Lower leg skin (tissue), 4 donors: Measurements from ENCODE around the gene EFEMP1. TPM values are rescaled to one million over a fixed set of nuclear protein-coding genes. Genes with fewer than 3 reads are reported as not detected.

Experiments
- DNase-seq, 2 donors: peaks; one replicate each; pipeline ENCODE4 v3.0.0-alpha.2; 2019; ENCODE audit warnings: low spot score in 2 of 2
- H3K4me3 ChIP-seq: fragments of 200-600 bp; sonication (generic); 2 replicates; pipeline ENCODE4 v1.5.1; 2017; ENCODE audit warnings: mild to moderate bottlenecking, low read depth; ENCODE audit not compliant: poor library complexity, severe bottlenecking
- POLR2A ChIP-seq, 2 donors: fragments of 450-650 bp; IDR thresholded peaks; one replicate each; pipeline ENCODE4 v1.6.1; 2016 to 2017; ENCODE audit warnings: antibody characterized with exemption in 2 of 2, mild to moderate bottlenecking in 1 of 2, moderate library complexity in 1 of 2
- whole genome bisulfite sequencing, 2 donors: methylation state at CpG; one replicate each; pipeline ENCODE4 v1.1.5; 2018; 5-methylcytosine and 5-hydroxymethylcytosine counted together
- intact Hi-C: fragments of 100-400 bp; cut with DNase I; formaldehyde crosslinking; loops from one replicate; pipeline ENCODE4 v1.15.0; 2023; ENCODE audit warnings: low total_unique reads
- total RNA-seq, 4 donors: library from RNA; depleted of rRNA; stranded (reverse); fragments of >200 nt; gene quantifications; one replicate each; pipeline ENCODE4 v1.1.0, GENCODE V29; 2016
- TF ChIP-seq, protein P1 (sequence below), 3 donors: fragments of 450-650 bp; IDR thresholded peaks; one replicate each; pipeline ENCODE4 v1.5.1; 2016; ENCODE audit warnings: antibody characterized with exemption in 3 of 3, mild to moderate bottlenecking in 3 of 3, moderate library complexity in 2 of 3

The EFEMP1 gene
- total RNA-seq, 4 donors from 2014 or later: 86.2 to 113 (median 98.9) TPM

DNA sequence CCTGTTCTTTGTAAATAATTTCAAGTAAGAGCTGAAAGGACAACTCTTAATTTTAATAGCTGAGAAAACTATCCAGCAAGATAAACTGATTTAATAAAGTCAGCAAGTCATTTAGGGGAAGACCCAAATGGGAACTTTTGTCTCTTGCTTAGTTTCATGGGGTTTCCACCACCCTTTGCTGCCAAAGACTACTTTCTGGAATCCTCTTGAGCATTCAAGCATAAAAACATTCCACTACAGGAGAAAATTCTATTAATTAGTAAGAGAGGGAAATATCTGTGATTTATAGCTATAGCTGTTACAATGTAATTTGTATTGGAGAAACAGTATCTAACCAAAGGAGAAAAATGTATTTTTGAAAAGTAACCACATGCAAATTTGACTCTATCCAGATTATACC lies 20.6 kb downstream of the EFEMP1 start:
- TF ChIP-seq, protein P1, sequence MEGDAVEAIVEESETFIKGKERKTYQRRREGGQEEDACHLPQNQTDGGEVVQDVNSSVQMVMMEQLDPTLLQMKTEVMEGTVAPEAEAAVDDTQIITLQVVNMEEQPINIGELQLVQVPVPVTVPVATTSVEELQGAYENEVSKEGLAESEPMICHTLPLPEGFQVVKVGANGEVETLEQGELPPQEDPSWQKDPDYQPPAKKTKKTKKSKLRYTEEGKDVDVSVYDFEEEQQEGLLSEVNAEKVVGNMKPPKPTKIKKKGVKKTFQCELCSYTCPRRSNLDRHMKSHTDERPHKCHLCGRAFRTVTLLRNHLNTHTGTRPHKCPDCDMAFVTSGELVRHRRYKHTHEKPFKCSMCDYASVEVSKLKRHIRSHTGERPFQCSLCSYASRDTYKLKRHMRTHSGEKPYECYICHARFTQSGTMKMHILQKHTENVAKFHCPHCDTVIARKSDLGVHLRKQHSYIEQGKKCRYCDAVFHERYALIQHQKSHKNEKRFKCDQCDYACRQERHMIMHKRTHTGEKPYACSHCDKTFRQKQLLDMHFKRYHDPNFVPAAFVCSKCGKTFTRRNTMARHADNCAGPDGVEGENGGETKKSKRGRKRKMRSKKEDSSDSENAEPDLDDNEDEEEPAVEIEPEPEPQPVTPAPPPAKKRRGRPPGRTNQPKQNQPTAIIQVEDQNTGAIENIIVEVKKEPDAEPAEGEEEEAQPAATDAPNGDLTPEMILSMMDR (IDR thresholded peaks at IDR 0.05): no peak
- TF ChIP-seq POLR2A (IDR thresholded peaks at IDR 0.05): no peak
- H3K4me3 ChIP-seq: no peak overlapping the region
- intact Hi-C loops: no loop called here
- DNase-seq: no peak

DNA sequence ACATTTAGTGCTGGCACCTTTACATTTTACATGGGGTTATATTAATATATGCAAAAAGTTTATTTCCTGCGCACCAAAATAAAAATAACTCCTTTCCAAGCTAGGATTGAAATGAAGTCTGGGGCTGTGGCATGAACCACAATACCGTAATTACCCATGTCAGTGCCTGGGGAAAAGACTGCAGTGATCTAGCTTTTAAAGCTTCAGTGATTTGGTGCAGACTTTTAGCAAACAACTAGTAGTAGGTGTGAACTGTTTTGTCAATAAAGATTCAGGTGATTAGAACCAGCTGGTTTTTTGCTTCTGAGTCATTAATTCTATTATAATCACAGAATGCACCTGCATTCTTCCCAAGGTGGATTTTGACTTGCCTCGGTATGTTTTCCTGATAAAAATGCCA lies 21.2 kb downstream of the EFEMP1 start:
- 53 to 54% methylated on average over 3 of the region's 3 CpGs for WGBS, 2 donors
- intact Hi-C loops: no loop called here
- H3K4me3 ChIP-seq: no peak overlapping the region
- DNase-seq: no peak
- TF ChIP-seq POLR2A (IDR thresholded peaks at IDR 0.05): no peak
- TF ChIP-seq, protein P1 (IDR thresholded peaks at IDR 0.05): no peak

- DNase-seq: no peak
- 32 to 56% methylated on average over 2 of the region's 2 CpGs for WGBS, 2 donors
- intact Hi-C loops: no loop called here
- no peak overlapping the region for H3K4me3 ChIP-seq
- TF ChIP-seq POLR2A (IDR thresholded peaks at IDR 0.05): no peak
- TF ChIP-seq, protein P1 (IDR thresholded peaks at IDR 0.05): no peak
Measured at GRCh38 chr2:55901941-55902340, 21.6 kb downstream of the EFEMP1 start.

DNA sequence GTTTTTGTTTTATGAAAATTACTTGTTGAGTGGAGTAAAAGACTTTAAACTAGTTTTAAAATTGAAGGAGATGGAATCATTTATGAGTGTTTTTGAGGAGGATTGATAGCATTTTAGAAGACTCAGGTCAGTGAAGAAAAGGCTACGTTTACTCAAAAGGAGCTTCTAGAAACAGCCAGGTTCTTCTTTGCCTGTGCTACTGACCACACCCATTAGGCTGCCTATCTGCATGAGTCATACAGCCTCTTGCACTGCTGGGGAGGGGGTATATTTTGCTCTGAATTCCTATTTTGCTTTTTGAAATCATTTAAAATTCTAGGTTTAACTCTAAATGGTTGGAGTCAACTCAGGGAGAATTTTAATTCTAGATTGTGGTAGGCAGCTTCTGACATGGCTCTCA lies 22.3 kb downstream of the EFEMP1 start:
- no peak overlapping the region for H3K4me3 ChIP-seq
- WGBS, 2 donors: 21 to 22% methylated on average over 1 of the region's 1 CpG
- TF ChIP-seq, protein P1 (IDR thresholded peaks at IDR 0.05): no peak
- no peak for TF ChIP-seq POLR2A (IDR thresholded peaks at IDR 0.05)
- intact Hi-C loops: no loop called here
- no peak for DNase-seq

DNA sequence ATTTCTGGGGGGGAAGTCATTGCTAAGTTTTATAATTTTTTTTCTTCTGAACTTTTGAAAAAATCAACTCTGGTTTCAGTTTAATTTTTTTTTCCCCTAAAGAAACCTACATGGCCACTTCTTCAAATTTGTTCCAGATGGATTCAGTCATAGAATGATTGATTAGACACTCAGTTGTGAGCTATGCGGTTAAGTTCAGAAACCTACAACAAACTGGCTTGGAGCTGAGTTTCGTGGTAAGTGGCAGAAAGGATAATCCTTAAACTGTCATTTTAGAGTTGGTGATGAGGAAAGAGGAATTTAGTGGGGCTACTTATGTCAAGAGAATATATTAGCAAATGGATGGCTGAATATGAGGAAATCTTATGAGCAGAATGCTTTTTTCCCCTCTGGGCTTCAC lies 23.7 kb downstream of the EFEMP1 start:
- no peak for DNase-seq
- no peak overlapping the region for H3K4me3 ChIP-seq
- intact Hi-C loops: no loop called here
- 73 to 91% methylated on average over 2 of the region's 2 CpGs for WGBS, 2 donors
- no peak for TF ChIP-seq POLR2A (IDR thresholded peaks at IDR 0.05)
- TF ChIP-seq, protein P1 (IDR thresholded peaks at IDR 0.05): no peak

GRCh38 chr2:55898386-55899040 lies 25.1 kb downstream of the EFEMP1 start:
- no peak for DNase-seq
- intact Hi-C loops: no loop called here
- 95 to 96% methylated on average over 5 of the region's 5 CpGs for WGBS, 2 donors
- no peak for TF ChIP-seq POLR2A (IDR thresholded peaks at IDR 0.05)
- TF ChIP-seq, protein P1 (IDR thresholded peaks at IDR 0.05): no peak
- no peak overlapping the region for H3K4me3 ChIP-seq
